Erythroblast (primary cell): Measurements from ENCODE around the gene CPXM2.

Experiments used
- GATA1 ChIP-seq: IDR thresholded peaks from 2 replicates; pipeline ENCODE4 v1.6.1; 2011; ENCODE audit warnings: low read depth, mild to moderate bottlenecking, control low read depth, low read length, moderate library complexity
- POLR2A ChIP-seq: IDR thresholded peaks from 2 replicates; pipeline ENCODE4 v1.6.1; 2011; ENCODE audit warnings: mild to moderate bottlenecking, low read length

DNA sequence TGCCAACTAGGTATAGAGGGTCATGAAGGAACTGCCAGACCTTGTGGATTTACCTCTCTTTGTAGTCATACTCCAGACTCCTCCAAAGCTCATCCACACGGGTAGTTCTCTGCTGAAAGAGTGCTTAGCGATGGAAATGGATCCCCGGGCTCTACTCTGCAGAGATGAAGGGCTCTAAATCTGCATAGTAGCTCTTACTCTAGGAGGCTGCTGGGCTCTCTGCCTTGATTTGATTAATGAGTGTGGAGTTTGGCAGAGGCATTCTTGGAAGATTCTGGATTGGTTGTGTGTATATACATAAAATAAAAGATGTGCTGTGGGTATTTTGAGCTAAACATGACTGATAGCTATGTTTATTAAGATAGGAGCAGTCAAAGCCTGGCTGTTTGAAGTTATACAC is 21.3 kb upstream of the CPXM2 start:
- TF ChIP-seq POLR2A (no peak), GATA1 (no peak)
